ENCODE data around the gene TMEM132D.

DNA sequence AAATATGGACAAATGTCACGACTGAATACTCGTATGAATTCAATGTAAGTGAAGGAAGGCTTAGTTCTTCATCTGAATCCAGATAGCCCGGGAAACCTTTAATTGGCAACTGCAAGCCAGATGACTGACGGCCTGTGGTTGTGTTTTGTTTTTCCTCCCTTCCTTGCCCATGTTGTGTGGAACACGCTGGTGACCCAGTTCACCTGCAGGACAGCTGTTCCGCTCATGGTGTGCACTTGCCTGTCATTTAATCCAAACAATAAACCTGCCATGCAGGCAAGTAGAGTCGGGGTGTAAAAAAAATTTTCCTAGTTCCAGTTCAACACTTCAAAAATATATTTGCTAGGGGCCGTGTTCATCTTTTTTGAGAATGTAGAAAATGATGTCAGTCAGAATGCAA, 88.0 kb downstream of the TMEM132D start:
- TF ChIP-seq POLR2A (IDR thresholded peaks at IDR 0.05; ENCODE audit: low read depth, low read length) (no peak), JUN (IDR thresholded peaks at IDR 0.05; ENCODE audit: borderline replicate concordance, insufficient read depth, insufficient read length, low read depth) (no peak)
- TF ChIP-seq, protein P1, sequence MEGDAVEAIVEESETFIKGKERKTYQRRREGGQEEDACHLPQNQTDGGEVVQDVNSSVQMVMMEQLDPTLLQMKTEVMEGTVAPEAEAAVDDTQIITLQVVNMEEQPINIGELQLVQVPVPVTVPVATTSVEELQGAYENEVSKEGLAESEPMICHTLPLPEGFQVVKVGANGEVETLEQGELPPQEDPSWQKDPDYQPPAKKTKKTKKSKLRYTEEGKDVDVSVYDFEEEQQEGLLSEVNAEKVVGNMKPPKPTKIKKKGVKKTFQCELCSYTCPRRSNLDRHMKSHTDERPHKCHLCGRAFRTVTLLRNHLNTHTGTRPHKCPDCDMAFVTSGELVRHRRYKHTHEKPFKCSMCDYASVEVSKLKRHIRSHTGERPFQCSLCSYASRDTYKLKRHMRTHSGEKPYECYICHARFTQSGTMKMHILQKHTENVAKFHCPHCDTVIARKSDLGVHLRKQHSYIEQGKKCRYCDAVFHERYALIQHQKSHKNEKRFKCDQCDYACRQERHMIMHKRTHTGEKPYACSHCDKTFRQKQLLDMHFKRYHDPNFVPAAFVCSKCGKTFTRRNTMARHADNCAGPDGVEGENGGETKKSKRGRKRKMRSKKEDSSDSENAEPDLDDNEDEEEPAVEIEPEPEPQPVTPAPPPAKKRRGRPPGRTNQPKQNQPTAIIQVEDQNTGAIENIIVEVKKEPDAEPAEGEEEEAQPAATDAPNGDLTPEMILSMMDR (IDR thresholded peaks at IDR 0.05; ENCODE audit: extremely low read depth in 1 of 2, insufficient read depth in 1 of 2, low read depth in 1 of 2, low read length in 2 of 2) = no peak
